Glutamatergic neuron (in vitro differentiated cells): ENCODE data around the gene MAPKBP1. TPM values are rescaled to one million over a fixed set of nuclear protein-coding genes. Genes with fewer than 3 reads are reported as not detected.

Source experiments
- DNase-seq: peaks from one replicate; pipeline ENCODE4 v3.0.0; 2022
- H3K27ac Mint-ChIP-seq: one replicate; pipeline ENCODE4 v1.8.0; 2020; ENCODE audit warnings: mild to moderate bottlenecking, mixed read lengths, inconsistent platforms; ENCODE audit not compliant: unreplicated experiment
- H3K27me3 Mint-ChIP-seq: one replicate; pipeline ENCODE4 v1.8.0; 2020; ENCODE audit warnings: mild to moderate bottlenecking, moderate library complexity, mixed read lengths, inconsistent platforms; ENCODE audit not compliant: unreplicated experiment
- H3K36me3 Mint-ChIP-seq: one replicate; pipeline ENCODE4 v1.8.0; 2020; ENCODE audit warnings: mild to moderate bottlenecking, mixed read lengths, inconsistent platforms; ENCODE audit not compliant: unreplicated experiment
- H3K4me1 Mint-ChIP-seq: one replicate; pipeline ENCODE4 v1.8.0; 2020; ENCODE audit warnings: mild to moderate bottlenecking, low read depth, mixed read lengths, inconsistent platforms; ENCODE audit not compliant: unreplicated experiment
- H3K4me3 Mint-ChIP-seq: one replicate; pipeline ENCODE4 v1.8.0; 2020; ENCODE audit warnings: mild to moderate bottlenecking, mixed read lengths, inconsistent platforms; ENCODE audit not compliant: unreplicated experiment
- H3K9me3 Mint-ChIP-seq: one replicate; pipeline ENCODE4 v1.8.0; 2020; ENCODE audit warnings: mild to moderate bottlenecking, moderate library complexity, mixed read lengths, inconsistent platforms; ENCODE audit not compliant: unreplicated experiment
- CTCF ChIP-seq: fragments of 200-600 bp; sonication (generic); IDR thresholded peaks from one replicate; pipeline ENCODE4 v1.5.0; 2021; ENCODE audit not compliant: partially characterized antibody, unreplicated experiment
- total RNA-seq: library from RNA; stranded (reverse); fragmentation: NEBNext Ultra II Directional; extraction: Animal tissue kit (Norgen Biotek cat#: 25700); gene quantifications from one replicate; pipeline ENCODE4 v1.2.1, GENCODE V29; 2021; ENCODE audit not compliant: unreplicated experiment

Gene MAPKBP1
- total RNA-seq, 1 donor from 2014 or later: 45.7 TPM

GRCh38 chr15:41825572-41826535, 51.6 kb downstream of the MAPKBP1 start:
- peaks cover 8% of the 10 kb centered on the region for H3K36me3 Mint-ChIP-seq
- no peak for DNase-seq
- peaks cover 16% of the 10 kb centered on the region for H3K27me3 Mint-ChIP-seq
- peaks cover 4% of the 10 kb centered on the region for H3K9me3 Mint-ChIP-seq
- no peak overlapping the region for H3K27ac Mint-ChIP-seq
- no peak for TF ChIP-seq CTCF
- H3K4me1 Mint-ChIP-seq: peaks cover 8% of the 10 kb centered on the region
- peak overlapping the region; percentile 61 for H3K4me3 Mint-ChIP-seq

GRCh38 chr15:41827290-41827879, 53.1 kb downstream of the MAPKBP1 start:
- Mint-ChIP-seq H3K27me3 (peaks cover 12% of the 10 kb centered on the region), H3K4me1 (peaks cover 6% of the 10 kb centered on the region), H3K27ac (no peak overlapping the region), H3K4me3 (peak overlapping the region; percentile 91), H3K36me3 (peaks cover 8% of the 10 kb centered on the region), H3K9me3 (peaks cover 4% of the 10 kb centered on the region)
- no peak for TF ChIP-seq CTCF
- no peak for DNase-seq

- Mint-ChIP-seq H3K4me1 (peaks cover 6% of the 10 kb centered on the region), H3K27ac (peak within 1 kb of the TSS; percentile 52), H3K27me3 (peaks cover 12% of the 10 kb centered on the region), H3K36me3 (peaks cover 8% of the 10 kb centered on the region), H3K9me3 (peaks cover 6% of the 10 kb centered on the region), H3K4me3 (peak within 1 kb of the TSS; percentile 91)
- TF ChIP-seq CTCF: no peak
- DNase-seq: peak; percentile 97
These were observed 53.9 kb downstream of the MAPKBP1 start, which contains the start of gene JMJD7 for GRCh38 chr15:41827880-41828806. TSS of gene JMJD7 (plus strand) at chr15:41828092. CDS start at chr15:41828125, 33 bp downstream.

GRCh38 chr15:41828807-41829141, 54.5 kb downstream of the MAPKBP1 start:
- H3K4me3 Mint-ChIP-seq: peak overlapping the region; percentile 91
- no peak for DNase-seq
- peaks cover 11% of the 10 kb centered on the region for H3K36me3 Mint-ChIP-seq
- peaks cover 6% of the 10 kb centered on the region for H3K4me1 Mint-ChIP-seq
- H3K9me3 Mint-ChIP-seq: peaks cover 7% of the 10 kb centered on the region
- no peak for TF ChIP-seq CTCF
- peaks cover 15% of the 10 kb centered on the region for H3K27me3 Mint-ChIP-seq
- H3K27ac Mint-ChIP-seq: peak overlapping the region; percentile 52
